ENCODE results near the gene ALB. TPM values are rescaled to one million over a fixed set of nuclear protein-coding genes. Genes with fewer than 3 reads are reported as not detected.

ALB gene
- total RNA-seq, 4 donors from 2014 or later, result 0.62 TPM; not detected in 3

DNA sequence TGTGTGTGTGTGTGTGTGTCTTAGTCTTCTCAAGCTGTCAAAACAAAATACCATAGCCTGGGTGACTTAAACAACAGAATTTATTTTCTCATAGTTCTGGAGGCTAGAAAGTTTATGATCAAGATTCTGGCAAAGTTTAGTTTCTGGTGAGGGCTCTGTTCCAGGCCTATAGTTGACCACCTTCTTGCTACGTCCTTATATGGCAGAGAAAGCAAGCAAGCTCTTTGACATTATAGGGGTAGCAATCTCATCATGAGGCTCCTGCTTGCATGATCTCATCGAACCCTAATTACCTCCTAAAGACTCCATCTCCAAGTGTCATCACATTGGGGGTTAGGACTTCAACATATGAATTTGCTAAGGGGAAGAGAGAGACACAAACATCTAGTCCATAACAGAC, 25.0 kb downstream of the ALB start:
- WGBS, 2 donors, result 42 to 77% methylated on average over 2 of the region's 2 CpGs
- H3K27me3 ChIP-seq, result no peaks in the 10 kb centered on the region
- intact Hi-C loops (cut with DNase I), result no loop called here
- no peak overlapping the region for H3K4me3 ChIP-seq
- H3K4me1 ChIP-seq, result no peaks in the 10 kb centered on the region
- TF ChIP-seq POLR2A (IDR thresholded peaks at IDR 0.05), result no peak
- TF ChIP-seq, protein P1, sequence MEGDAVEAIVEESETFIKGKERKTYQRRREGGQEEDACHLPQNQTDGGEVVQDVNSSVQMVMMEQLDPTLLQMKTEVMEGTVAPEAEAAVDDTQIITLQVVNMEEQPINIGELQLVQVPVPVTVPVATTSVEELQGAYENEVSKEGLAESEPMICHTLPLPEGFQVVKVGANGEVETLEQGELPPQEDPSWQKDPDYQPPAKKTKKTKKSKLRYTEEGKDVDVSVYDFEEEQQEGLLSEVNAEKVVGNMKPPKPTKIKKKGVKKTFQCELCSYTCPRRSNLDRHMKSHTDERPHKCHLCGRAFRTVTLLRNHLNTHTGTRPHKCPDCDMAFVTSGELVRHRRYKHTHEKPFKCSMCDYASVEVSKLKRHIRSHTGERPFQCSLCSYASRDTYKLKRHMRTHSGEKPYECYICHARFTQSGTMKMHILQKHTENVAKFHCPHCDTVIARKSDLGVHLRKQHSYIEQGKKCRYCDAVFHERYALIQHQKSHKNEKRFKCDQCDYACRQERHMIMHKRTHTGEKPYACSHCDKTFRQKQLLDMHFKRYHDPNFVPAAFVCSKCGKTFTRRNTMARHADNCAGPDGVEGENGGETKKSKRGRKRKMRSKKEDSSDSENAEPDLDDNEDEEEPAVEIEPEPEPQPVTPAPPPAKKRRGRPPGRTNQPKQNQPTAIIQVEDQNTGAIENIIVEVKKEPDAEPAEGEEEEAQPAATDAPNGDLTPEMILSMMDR (IDR thresholded peaks at IDR 0.05), result no peak
- H3K36me3 ChIP-seq, result no peaks in the 10 kb centered on the region
- no peak for DNase-seq
- H3K27ac ChIP-seq, result no peak overlapping the region
- no peaks in the 10 kb centered on the region for H3K9me3 ChIP-seq

DNA sequence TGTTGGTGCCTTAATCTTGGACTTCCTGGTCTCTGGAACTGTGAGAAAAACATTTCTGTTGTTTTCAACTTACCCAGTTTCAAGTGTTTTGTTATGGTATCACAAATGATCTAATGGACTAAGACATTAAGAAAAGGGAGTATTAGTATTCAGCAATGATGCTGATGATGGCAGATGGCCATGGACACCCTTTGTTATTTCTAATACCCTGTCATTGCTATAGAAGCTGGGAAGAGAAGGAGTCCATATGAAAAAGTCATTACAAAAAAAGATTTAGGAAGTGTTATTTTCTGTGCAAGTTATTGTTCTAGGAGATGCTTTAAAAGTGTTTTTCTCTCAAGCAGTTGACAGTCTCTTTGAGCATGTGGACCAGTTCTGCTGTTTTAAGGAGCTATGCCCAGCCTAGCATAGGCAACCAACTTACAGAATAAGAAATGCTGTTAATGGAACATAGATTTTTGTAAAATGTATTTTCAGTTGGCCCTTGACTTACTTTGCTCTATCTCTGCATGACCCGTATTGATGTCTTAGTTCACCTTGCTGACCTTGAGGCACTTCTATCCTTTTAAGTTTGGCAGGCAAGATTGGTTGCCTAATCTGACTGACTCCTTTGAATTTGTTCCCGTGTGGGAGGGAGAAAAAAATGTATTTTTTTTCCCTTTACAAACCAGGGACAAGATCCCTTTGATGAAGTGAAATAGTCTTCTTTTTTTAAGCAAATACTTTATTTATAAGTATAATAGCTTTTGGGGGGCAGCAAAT, 25.9 kb downstream of the ALB start:
- intact Hi-C loops (cut with DNase I), result no loop called here
- WGBS, 2 donors, result 40 to 53% methylated on average over 2 of the region's 2 CpGs
- Histone ChIP-seq H3K36me3 (no peaks in the 10 kb centered on the region), H3K4me3 (no peak overlapping the region), H3K4me1 (no peaks in the 10 kb centered on the region), H3K27me3 (no peaks in the 10 kb centered on the region), H3K9me3 (no peaks in the 10 kb centered on the region), H3K27ac (no peak overlapping the region)
- TF ChIP-seq, protein P1 (IDR thresholded peaks at IDR 0.05), result no peak
- no peak for TF ChIP-seq POLR2A (IDR thresholded peaks at IDR 0.05)
- no peak for DNase-seq

DNA sequence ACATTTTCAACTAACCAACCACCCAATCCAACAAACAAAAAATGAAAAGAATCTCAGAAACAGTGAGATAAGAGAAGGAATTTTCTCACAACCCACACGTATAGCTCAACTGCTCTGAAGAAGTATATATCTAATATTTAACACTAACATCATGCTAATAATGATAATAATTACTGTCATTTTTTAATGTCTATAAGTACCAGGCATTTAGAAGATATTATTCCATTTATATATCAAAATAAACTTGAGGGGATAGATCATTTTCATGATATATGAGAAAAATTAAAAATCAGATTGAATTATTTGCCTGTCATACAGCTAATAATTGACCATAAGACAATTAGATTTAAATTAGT, 27.7 kb downstream of the ALB start:
- Histone ChIP-seq H3K27me3 (no peaks in the 10 kb centered on the region), H3K4me3 (no peak overlapping the region), H3K36me3 (no peaks in the 10 kb centered on the region), H3K27ac (no peak overlapping the region), H3K9me3 (no peaks in the 10 kb centered on the region), H3K4me1 (no peaks in the 10 kb centered on the region)
- TF ChIP-seq POLR2A (IDR thresholded peaks at IDR 0.05), result no peak
- TF ChIP-seq, protein P1 (IDR thresholded peaks at IDR 0.05), result no peak
- WGBS, 2 donors, result 61 to 71% methylated on average over 1 of the region's 1 CpG
- no peak for DNase-seq
- intact Hi-C loops (cut with DNase I), result no loop called here

DNA sequence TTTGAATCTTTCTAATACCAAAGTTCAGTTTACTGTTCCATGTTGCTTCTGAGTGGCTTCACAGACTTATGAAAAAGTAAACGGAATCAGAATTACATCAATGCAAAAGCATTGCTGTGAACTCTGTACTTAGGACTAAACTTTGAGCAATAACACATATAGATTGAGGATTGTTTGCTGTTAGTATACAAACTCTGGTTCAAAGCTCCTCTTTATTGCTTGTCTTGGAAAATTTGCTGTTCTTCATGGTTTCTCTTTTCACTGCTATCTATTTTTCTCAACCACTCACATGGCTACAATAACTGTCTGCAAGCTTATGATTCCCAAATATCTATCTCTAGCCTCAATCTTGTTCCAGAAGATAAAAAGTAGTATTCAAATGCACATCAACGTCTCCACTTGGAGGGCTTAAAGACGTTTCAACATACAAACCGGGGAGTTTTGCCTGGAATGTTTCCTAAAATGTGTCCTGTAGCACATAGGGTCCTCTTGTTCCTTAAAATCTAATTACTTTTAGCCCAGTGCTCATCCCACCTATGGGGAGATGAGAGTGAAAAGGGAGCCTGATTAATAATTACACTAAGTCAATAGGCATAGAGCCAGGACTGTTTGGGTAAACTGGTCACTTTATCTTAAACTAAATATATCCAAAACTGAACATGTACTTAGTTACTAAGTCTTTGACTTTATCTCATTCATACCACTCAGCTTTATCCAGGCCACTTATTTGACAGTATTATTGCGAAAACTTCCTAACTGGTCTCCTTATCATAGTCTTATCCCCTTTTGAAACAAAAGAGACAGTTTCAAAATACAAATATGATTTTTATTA, 28.3 kb downstream of the ALB start:
- 55 to 59% methylated on average over 5 of the region's 5 CpGs for WGBS, 2 donors
- no peak overlapping the region for H3K4me3 ChIP-seq
- no peaks in the 10 kb centered on the region for H3K9me3 ChIP-seq
- TF ChIP-seq, protein P1 (IDR thresholded peaks at IDR 0.05), result no peak
- DNase-seq, result no peak
- no peaks in the 10 kb centered on the region for H3K4me1 ChIP-seq
- H3K36me3 ChIP-seq, result no peaks in the 10 kb centered on the region
- intact Hi-C loops (cut with DNase I), result no loop called here
- H3K27me3 ChIP-seq, result no peaks in the 10 kb centered on the region
- H3K27ac ChIP-seq, result no peak overlapping the region

DNA sequence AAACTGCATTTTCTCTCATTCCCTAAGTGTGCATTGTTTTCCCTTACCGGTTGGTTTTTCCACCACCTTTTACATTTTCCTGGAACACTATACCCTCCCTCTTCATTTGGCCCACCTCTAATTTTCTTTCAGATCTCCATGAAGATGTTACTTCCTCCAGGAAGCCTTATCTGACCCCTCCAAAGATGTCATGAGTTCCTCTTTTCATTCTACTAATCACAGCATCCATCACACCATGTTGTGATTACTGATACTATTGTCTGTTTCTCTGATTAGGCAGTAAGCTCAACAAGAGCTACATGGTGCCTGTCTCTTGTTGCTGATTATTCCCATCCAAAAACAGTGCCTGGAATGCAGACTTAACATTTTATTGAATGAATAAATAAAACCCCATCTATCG, 29.1 kb downstream of the ALB start:
- 55 to 66% methylated on average over 2 of the region's 2 CpGs for WGBS, 2 donors
- DNase-seq, result no peak

More for the DNA sequence above, 29.1 kb downstream of the ALB start:
- no peak overlapping the region for H3K4me3 ChIP-seq
- no peaks in the 10 kb centered on the region for H3K9me3 ChIP-seq
- no peaks in the 10 kb centered on the region for H3K4me1 ChIP-seq
- TF ChIP-seq, protein P1 (IDR thresholded peaks at IDR 0.05), result no peak
- TF ChIP-seq POLR2A (IDR thresholded peaks at IDR 0.05), result no peak
- H3K27me3 ChIP-seq, result no peaks in the 10 kb centered on the region
- no peaks in the 10 kb centered on the region for H3K36me3 ChIP-seq
- intact Hi-C loops (cut with DNase I), result no loop called here
- H3K27ac ChIP-seq, result no peak overlapping the region

Measured in esophagus squamous epithelium (tissue), 5 donors.